Effector CD8-positive, alpha-beta T cell (primary cell): ENCODE results near the gene ZNF280D.

Experiments
- DNase-seq: peaks from one replicate; lab custom pipeline; 2025; lab: John Stamatoyannopoulos, UW

The ZNF280D gene

GRCh38 chr15:56744701-56745683 lies 11.7 kb upstream of the ZNF280D start:
- DNase-seq: no peak

- no peak for DNase-seq
Observed at GRCh38 chr15:56741541-56741940, 8.2 kb upstream of the ZNF280D start.

GRCh38 chr15:56739964-56740640 lies 6.8 kb upstream of the ZNF280D start:
- no peak for DNase-seq

GRCh38 chr15:56739474-56739873 lies 6.2 kb upstream of the ZNF280D start:
- DNase-seq: no peak

- no peak for DNase-seq
Observed at GRCh38 chr15:56737791-56738190, 4.5 kb upstream of the ZNF280D start.

- DNase-seq: no peak
Observed at GRCh38 chr15:56736881-56737707, 3.8 kb upstream of the ZNF280D start.

GRCh38 chr15:56736308-56736707 lies 3.0 kb upstream of the ZNF280D start:
- DNase-seq: no peak

- DNase-seq: no peak
Observed at GRCh38 chr15:56735589-56735988, 2.3 kb upstream of the ZNF280D start.

GRCh38 chr15:56734013-56734635 lies 815 bp upstream of the ZNF280D start:
- DNase-seq: no peak

- DNase-seq: no peak
Observed at GRCh38 chr15:56732886-56733135, 498 bp downstream of the ZNF280D start.

- no peak for DNase-seq
Observed at GRCh38 chr15:56732135-56732885, 999 bp downstream of the ZNF280D start.

GRCh38 chr15:56731548-56731947 lies 1.8 kb downstream of the ZNF280D start:
- DNase-seq: no peak

GRCh38 chr15:56729561-56729960 lies 3.7 kb downstream of the ZNF280D start:
- DNase-seq: no peak

GRCh38 chr15:56725386-56725785 lies 7.9 kb downstream of the ZNF280D start:
- no peak for DNase-seq

GRCh38 chr15:56724232-56724631 lies 9.1 kb downstream of the ZNF280D start:
- no peak for DNase-seq

GRCh38 chr15:56723787-56724186 lies 9.5 kb downstream of the ZNF280D start:
- no peak for DNase-seq

GRCh38 chr15:56719774-56720555 lies 13.3 kb downstream of the ZNF280D start:
- no peak for DNase-seq

GRCh38 chr15:56719021-56719612 lies 14.2 kb downstream of the ZNF280D start:
- no peak for DNase-seq

- no peak for DNase-seq
Observed at GRCh38 chr15:56718560-56718959, 14.7 kb downstream of the ZNF280D start.

GRCh38 chr15:56716334-56716733 lies 17.0 kb downstream of the ZNF280D start:
- DNase-seq: no peak
